AG10803 (cell line): ENCODE results near the gene FLNC.

Experiments
- DNase-seq: peaks from one replicate; pipeline ENCODE4 v3.0.0; 2010; ENCODE audit warnings: low read depth
- H3K4me3 ChIP-seq: 2 replicates; pipeline ENCODE4 v1.5.1; 2011; ENCODE audit warnings: mild to moderate bottlenecking, low read length, control low read depth
- CTCF ChIP-seq: conservative IDR thresholded peaks from 2 replicates; pipeline ENCODE4 v1.5.1; 2011; ENCODE audit warnings: mild to moderate bottlenecking, low read length, control low read depth, inconsistent platforms

The FLNC gene

GRCh38 chr7:128830231-128831177 is at the start of gene FLNC:
TSS of gene FLNC (plus strand) at chr7:128830406. CDS start at chr7:128830638, 232 bp downstream.
- peak; percentile 78 for DNase-seq
- H3K4me3 ChIP-seq = peak within 1 kb of the TSS; percentile 96
- no peak for TF ChIP-seq CTCF

- no peak; the same call in 1 of the 2 replicates for TF ChIP-seq CTCF
- DNase-seq = peak; percentile 99
- no peak overlapping the region for H3K4me3 ChIP-seq
These were observed 49.1 kb upstream of the FLNC start for GRCh38 chr7:128781126-128781525.

- no peak for TF ChIP-seq CTCF
- peak; percentile 75 for DNase-seq
- H3K4me3 ChIP-seq = no peak overlapping the region
These were observed 48.4 kb upstream of the FLNC start for GRCh38 chr7:128781851-128782250.

- TF ChIP-seq CTCF = no peak; the same call in 1 of the 2 replicates
- peak; percentile 89 for DNase-seq
- no peak overlapping the region for H3K4me3 ChIP-seq
These were observed 46.9 kb upstream of the FLNC start for GRCh38 chr7:128783143-128783861.

- TF ChIP-seq CTCF = no peak
- no peak for DNase-seq
- no peak overlapping the region for H3K4me3 ChIP-seq
These were observed 44.5 kb upstream of the FLNC start for GRCh38 chr7:128785738-128786137.

- DNase-seq = no peak
- no peak overlapping the region for H3K4me3 ChIP-seq
- no peak for TF ChIP-seq CTCF
These were observed 41.5 kb upstream of the FLNC start for GRCh38 chr7:128788446-128789412.
